ENCODE results near the gene PTTG1. TPM values are rescaled to one million over a fixed set of nuclear protein-coding genes. Genes with fewer than 3 reads are reported as not detected.
A peak's percentile ranks its signal among the peaks of the same experiment; 100 is the strongest.

Gene PTTG1
- total RNA-seq, 1 experiment from 2014 or later: 183 TPM

DNA sequence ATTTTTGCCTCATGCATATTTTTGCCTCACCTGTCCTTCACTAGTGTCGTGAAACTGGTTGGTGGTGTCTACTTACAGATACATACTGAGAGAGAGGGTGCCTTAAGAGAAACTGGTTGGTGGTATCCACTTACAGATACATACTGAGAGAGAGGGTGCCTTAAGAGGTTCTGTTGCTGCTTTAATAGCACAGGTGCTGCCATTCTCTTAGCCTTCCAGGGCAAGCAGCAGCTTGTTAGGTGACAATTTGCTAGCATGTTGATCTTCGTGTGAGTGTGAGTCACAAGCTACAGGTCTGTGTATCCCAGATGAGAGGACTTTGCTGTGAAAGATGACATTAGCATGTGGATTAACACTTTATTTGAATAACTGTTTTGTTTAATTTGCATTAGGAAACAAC lies 1.4 kb downstream of the PTTG1 start:
- no peak overlapping the region for H3K9ac ChIP-seq (ENCODE audit: low read length)
- TF ChIP-seq ELF1 (IDR thresholded peaks at IDR 0.05; ENCODE audit: borderline replicate concordance, low read depth): no peak
- TF ChIP-seq, protein P1, sequence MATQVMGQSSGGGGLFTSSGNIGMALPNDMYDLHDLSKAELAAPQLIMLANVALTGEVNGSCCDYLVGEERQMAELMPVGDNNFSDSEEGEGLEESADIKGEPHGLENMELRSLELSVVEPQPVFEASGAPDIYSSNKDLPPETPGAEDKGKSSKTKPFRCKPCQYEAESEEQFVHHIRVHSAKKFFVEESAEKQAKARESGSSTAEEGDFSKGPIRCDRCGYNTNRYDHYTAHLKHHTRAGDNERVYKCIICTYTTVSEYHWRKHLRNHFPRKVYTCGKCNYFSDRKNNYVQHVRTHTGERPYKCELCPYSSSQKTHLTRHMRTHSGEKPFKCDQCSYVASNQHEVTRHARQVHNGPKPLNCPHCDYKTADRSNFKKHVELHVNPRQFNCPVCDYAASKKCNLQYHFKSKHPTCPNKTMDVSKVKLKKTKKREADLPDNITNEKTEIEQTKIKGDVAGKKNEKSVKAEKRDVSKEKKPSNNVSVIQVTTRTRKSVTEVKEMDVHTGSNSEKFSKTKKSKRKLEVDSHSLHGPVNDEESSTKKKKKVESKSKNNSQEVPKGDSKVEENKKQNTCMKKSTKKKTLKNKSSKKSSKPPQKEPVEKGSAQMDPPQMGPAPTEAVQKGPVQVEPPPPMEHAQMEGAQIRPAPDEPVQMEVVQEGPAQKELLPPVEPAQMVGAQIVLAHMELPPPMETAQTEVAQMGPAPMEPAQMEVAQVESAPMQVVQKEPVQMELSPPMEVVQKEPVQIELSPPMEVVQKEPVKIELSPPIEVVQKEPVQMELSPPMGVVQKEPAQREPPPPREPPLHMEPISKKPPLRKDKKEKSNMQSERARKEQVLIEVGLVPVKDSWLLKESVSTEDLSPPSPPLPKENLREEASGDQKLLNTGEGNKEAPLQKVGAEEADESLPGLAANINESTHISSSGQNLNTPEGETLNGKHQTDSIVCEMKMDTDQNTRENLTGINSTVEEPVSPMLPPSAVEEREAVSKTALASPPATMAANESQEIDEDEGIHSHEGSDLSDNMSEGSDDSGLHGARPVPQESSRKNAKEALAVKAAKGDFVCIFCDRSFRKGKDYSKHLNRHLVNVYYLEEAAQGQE (IDR thresholded peaks at IDR 0.05; ENCODE audit: low read depth): no peak
- no peak for TF ChIP-seq POLR2AphosphoS5 (IDR thresholded peaks at IDR 0.05; ENCODE audit: low read depth, low read length)
- no peak for TF ChIP-seq YY1 (IDR thresholded peaks at IDR 0.05; ENCODE audit: extremely low read depth, insufficient replicate concordance, low read depth, low read length)
- TF ChIP-seq RAD21 (IDR thresholded peaks at IDR 0.05; ENCODE audit: low read depth): no peak
- TF ChIP-seq CEBPB (IDR thresholded peaks at IDR 0.05; ENCODE audit: low read depth): no peak
- no peak for TF ChIP-seq SIN3A (IDR thresholded peaks at IDR 0.05; ENCODE audit: low read depth)
- TF ChIP-seq MAX (IDR thresholded peaks at IDR 0.05): no peak
- no peak for TF ChIP-seq EGR1 (IDR thresholded peaks at IDR 0.05; ENCODE audit: low read depth)
- TF ChIP-seq TCF7L2 (IDR thresholded peaks at IDR 0.05; ENCODE audit: borderline replicate concordance, extremely low read depth, insufficient read depth, insufficient read length): no peak
- TF ChIP-seq SP1 (IDR thresholded peaks at IDR 0.05; ENCODE audit: low read depth): no peak
- TF ChIP-seq CBX3 (IDR thresholded peaks at IDR 0.05; ENCODE audit: low read depth): no peak
- TF ChIP-seq SRF (IDR thresholded peaks at IDR 0.05; ENCODE audit: low read depth): no peak
- TF ChIP-seq JUND (IDR thresholded peaks at IDR 0.05): no peak
- H3K36me3 ChIP-seq (ENCODE audit: control insufficient read depth in 1 of 2, insufficient read depth in 2 of 2, low read length in 2 of 2): peaks cover 39 to 50% of the 10 kb centered on the region in 2 experiments
- CTCF ChIA-PET: interaction anchor here (3.1 kb wide), 1 partner anchor 16 kb away, joined by 15 read pairs; no protein-coding TSS in a partner anchor
- H3K4me2 ChIP-seq (ENCODE audit: low read length): peak overlapping the region; percentile 82
- POLR2A ChIA-PET: no interaction called here
- peaks cover 8 to 24% of the 10 kb centered on the region in 2 experiments; a peak in 3 of 4 replicates for H3K4me1 ChIP-seq (ENCODE audit: control insufficient read depth in 1 of 2, insufficient read depth in 2 of 2, low read length in 2 of 2)
- intact Hi-C loops (cut with micrococcal nuclease): no loop called here
- H3K9me3 ChIP-seq (ENCODE audit: control insufficient read depth in 1 of 2, insufficient read depth in 1 of 2, low read depth in 1 of 2, low read length in 2 of 2): no peaks in the 10 kb centered on the region
- H3K9me2 ChIP-seq (ENCODE audit: insufficient read depth): no peaks in the 10 kb centered on the region
- peaks cover 55% of the 10 kb centered on the region for H3K79me2 ChIP-seq (ENCODE audit: insufficient read depth, low read length)
- DNase-seq (ENCODE audit: low read depth, low spot score) (no peak), ATAC-seq (no peak)
- peak overlapping the region in 1 of 2 experiments; percentile 90; a peak in 2 of 4 replicates for H3K4me3 ChIP-seq (replicated peaks in 1 of 2; ENCODE audit: low read depth in 1 of 2, low read length in 2 of 2)
- no TSS peak for BruUV-seq (replicated peaks)
- H2AFZ ChIP-seq (ENCODE audit: low read depth, low read length, poor library complexity, severe bottlenecking): no peak overlapping the region
- no peaks in the 10 kb centered on the region for H3K27me3 ChIP-seq (ENCODE audit: insufficient read depth, low read length)
- RAD21 ChIA-PET (ENCODE audit: low non-redundant PET in 1 of 2, low total read pairs in 2 of 2, uncharacterized antibody in 2 of 2, unreplicated experiment in 2 of 2): no interaction called here
- H3K27ac ChIP-seq (ENCODE audit: low read depth, low read length): no peak overlapping the region
- 0 out of 2 replicates have a peak, but pooled peaks cover 3% of the 10 kb centered on the region for H4K20me1 ChIP-seq (ENCODE audit: insufficient read depth)
